Measurements from ENCODE around the gene KRT4. TPM values are rescaled to one million over a fixed set of nuclear protein-coding genes. Genes with fewer than 3 reads are reported as not detected.
A peak's percentile ranks its signal among the peaks of the same experiment; 100 is the strongest.

The KRT4 gene
- total RNA-seq, 1 experiment from 2014 or later = not detected

DNA sequence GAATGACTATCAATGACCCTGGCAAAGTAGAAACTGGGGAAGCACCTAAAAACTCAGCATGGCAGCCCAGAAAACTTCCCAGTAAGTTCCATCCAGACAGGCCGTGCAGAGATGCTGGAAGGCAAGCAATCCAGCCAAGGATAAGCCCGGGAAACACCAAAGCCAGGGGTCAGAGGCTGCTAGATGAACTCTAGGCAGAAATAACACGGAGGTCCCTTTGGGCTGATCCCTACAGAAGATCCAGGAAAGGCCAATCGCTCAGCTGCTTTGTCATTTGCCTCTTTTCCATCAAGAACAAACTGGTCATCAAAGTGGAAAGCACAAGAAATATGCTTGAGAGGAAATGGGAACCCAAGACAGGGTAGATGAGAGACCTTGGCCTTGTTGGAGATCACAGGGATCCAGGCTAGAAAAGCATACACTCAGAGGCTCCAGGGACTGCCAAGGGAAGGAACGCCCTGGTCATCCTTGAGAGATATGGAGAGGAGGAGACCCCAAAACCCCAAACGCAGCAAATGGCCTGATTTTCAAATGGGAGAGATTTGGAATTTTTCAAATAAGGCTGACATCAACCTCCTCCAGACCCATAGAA lies 13.7 kb upstream of the KRT4 start:
- Histone ChIP-seq H4K91ac (ENCODE audit: insufficient read length, low read depth, low read length) (no peak overlapping the region), H3K18ac (ENCODE audit: insufficient read length, low read depth, low read length) (peak overlapping the region; percentile 50), H4K5ac (ENCODE audit: insufficient read length, low read depth, low read length) (no peak overlapping the region), H2AFZ (ENCODE audit: low read length) (no peak overlapping the region), H3K14ac (ENCODE audit: insufficient read depth, low read length) (no peak overlapping the region), H3K9ac (ENCODE audit: extremely low read depth, insufficient read length, low read length) (no peak overlapping the region), H3K23me2 (ENCODE audit: insufficient read length, low read depth, low read length, poor library complexity, severe bottlenecking) (no peaks in the 10 kb centered on the region), H3K4me2 (ENCODE audit: insufficient read depth, insufficient read length, low read length) (no peak overlapping the region), H3K27me3 (ENCODE audit: insufficient read depth, low read length) (no peaks in the 10 kb centered on the region), H3K4me1 (ENCODE audit: insufficient read depth, low read length) (peaks cover 5% of the 10 kb centered on the region; the same call in 1 of the 2 replicates), H3K79me2 (ENCODE audit: insufficient read depth, low read length) (no peaks in the 10 kb centered on the region), H2BK120ac (ENCODE audit: low read depth, low read length, poor library complexity, severe bottlenecking) (no peak overlapping the region), H3K56ac (ENCODE audit: insufficient read length, low read depth, low read length) (no peak overlapping the region), H3K79me1 (ENCODE audit: insufficient read depth, low read depth, low read length, poor library complexity, severe bottlenecking) (no peaks in the 10 kb centered on the region), H3T11ph (ENCODE audit: low read length) (peak overlapping the region; percentile 70), H2AK5ac (ENCODE audit: insufficient read length, low read length) (no peak overlapping the region), H3K27ac (ENCODE audit: insufficient read length, low read depth, low read length) (no peak overlapping the region), H4K8ac (replicated peaks; ENCODE audit: insufficient read length, low read depth, low read length) (no peak overlapping the region), H2BK20ac (ENCODE audit: low read depth, low read length, poor library complexity, severe bottlenecking) (no peak overlapping the region), H3K4ac (ENCODE audit: low read depth, low read length) (no peak overlapping the region), H2BK15ac (ENCODE audit: low read depth, low read length) (no peak overlapping the region), H2BK5ac (ENCODE audit: insufficient read length, low read length) (no peak overlapping the region), H4K20me1 (ENCODE audit: control insufficient read depth, insufficient read depth, insufficient read length) (no peaks in the 10 kb centered on the region), H2BK12ac (ENCODE audit: insufficient read length, low read depth, low read length) (peak overlapping the region; percentile 83), H3K9me3 (ENCODE audit: control insufficient read depth, low read depth, low read length) (no peaks in the 10 kb centered on the region), H3K23ac (ENCODE audit: insufficient read length, low read depth, low read length) (peak overlapping the region; percentile 18)
- WGBS (ENCODE audit: extremely low coverage, insufficient read length, low lambda C conversion rate) = no CpG with 5 or more reads among the region's 6 CpGs
- Mint-ChIP-seq H3K4me1 (peaks cover 5 to 7% of the 10 kb centered on the region in 2 experiments; a peak in 3 of 4 replicates), H3K9me3 (no peaks in the 10 kb centered on the region), H3K36me3 (ENCODE audit: insufficient read depth in 1 of 3, low read depth in 3 of 3) (no peaks in the 10 kb centered on the region), H3K4me3 (no peak overlapping the region), H3K27ac (no peak overlapping the region), H3K27me3 (ENCODE audit: low read depth) (peaks cover 2% of the 10 kb centered on the region; the same call in 1 of the 2 replicates)
- TF ChIP-seq, protein P1, sequence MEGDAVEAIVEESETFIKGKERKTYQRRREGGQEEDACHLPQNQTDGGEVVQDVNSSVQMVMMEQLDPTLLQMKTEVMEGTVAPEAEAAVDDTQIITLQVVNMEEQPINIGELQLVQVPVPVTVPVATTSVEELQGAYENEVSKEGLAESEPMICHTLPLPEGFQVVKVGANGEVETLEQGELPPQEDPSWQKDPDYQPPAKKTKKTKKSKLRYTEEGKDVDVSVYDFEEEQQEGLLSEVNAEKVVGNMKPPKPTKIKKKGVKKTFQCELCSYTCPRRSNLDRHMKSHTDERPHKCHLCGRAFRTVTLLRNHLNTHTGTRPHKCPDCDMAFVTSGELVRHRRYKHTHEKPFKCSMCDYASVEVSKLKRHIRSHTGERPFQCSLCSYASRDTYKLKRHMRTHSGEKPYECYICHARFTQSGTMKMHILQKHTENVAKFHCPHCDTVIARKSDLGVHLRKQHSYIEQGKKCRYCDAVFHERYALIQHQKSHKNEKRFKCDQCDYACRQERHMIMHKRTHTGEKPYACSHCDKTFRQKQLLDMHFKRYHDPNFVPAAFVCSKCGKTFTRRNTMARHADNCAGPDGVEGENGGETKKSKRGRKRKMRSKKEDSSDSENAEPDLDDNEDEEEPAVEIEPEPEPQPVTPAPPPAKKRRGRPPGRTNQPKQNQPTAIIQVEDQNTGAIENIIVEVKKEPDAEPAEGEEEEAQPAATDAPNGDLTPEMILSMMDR (conservative IDR thresholded peaks at IDR 0.05) = no peak
- DNase-seq = no peak

All from H9 (cell line).